MCF 10A (cell line): ENCODE results near the gene FOSL1. TPM values are rescaled to one million over a fixed set of nuclear protein-coding genes. Genes with fewer than 3 reads are reported as not detected.

Source experiments
- BruUV-seq: library from RNA; stranded (reverse); fragments of 400-500 nt; replicated peaks from 2 replicates; lab custom pipeline; 2021; lab: Mats Ljungman, UMichigan
- CTCF ChIA-PET: fragments of 300-600 bp; sonication (Branson Sonifier 250); formaldehyde crosslinking; extraction: SDS; loops from one replicate; lab custom pipeline; 2021; ENCODE audit warnings: antibody characterized with exemption, inconsistent platforms; lab: Yijun Ruan, JAX
- POLR2A ChIA-PET: fragments of 300-600, 350-650 bp; sonication (Branson Sonifier 250); formaldehyde crosslinking; extraction: SDS; loops from one replicate; lab custom pipeline; 2020; ENCODE audit warnings: antibody characterized with exemption, inconsistent platforms; lab: Yijun Ruan, JAX
- DNase-seq: peaks from one replicate; pipeline ENCODE4 v3.0.0-alpha.2; 2018; ENCODE audit not compliant: unreplicated experiment
- H3K27ac Mint-ChIP-seq: one replicate; pipeline ENCODE4 v1.8.0; 2022; ENCODE audit warnings: mild to moderate bottlenecking, low read depth, mixed read lengths; ENCODE audit not compliant: unreplicated experiment
- H3K27me3 Mint-ChIP-seq: one replicate; pipeline ENCODE4 v1.8.0; 2022; ENCODE audit warnings: mixed read lengths; ENCODE audit not compliant: insufficient read depth, unreplicated experiment
- H3K36me3 Mint-ChIP-seq: one replicate; pipeline ENCODE4 v1.8.0; 2022; ENCODE audit warnings: mild to moderate bottlenecking, moderate library complexity, mixed read lengths; ENCODE audit not compliant: insufficient read depth, unreplicated experiment
- H3K4me1 Mint-ChIP-seq: one replicate; pipeline ENCODE4 v1.8.0; 2022; ENCODE audit warnings: mixed read lengths; ENCODE audit not compliant: insufficient read depth, unreplicated experiment
- H3K4me3 Mint-ChIP-seq: one replicate; pipeline ENCODE4 v1.8.0; 2022; ENCODE audit warnings: mild to moderate bottlenecking, moderate library complexity, mixed read lengths; ENCODE audit not compliant: unreplicated experiment
- H3K9me3 Mint-ChIP-seq: one replicate; pipeline ENCODE4 v1.8.0; 2022; ENCODE audit warnings: mixed read lengths; ENCODE audit not compliant: unreplicated experiment
- intact Hi-C: fragments of 100-400 bp; cut with micrococcal nuclease; formaldehyde crosslinking; loops from 2 replicates; pipeline ENCODE4 v1.14.1; 2022
- total RNA-seq: library from RNA; stranded (reverse); gene quantifications from 2 replicates; pipeline ENCODE4 v1.2.3, GENCODE V29; 2022
- TF ChIP-seq, protein P1 (sequence below): fragments of 200-600 bp; IDR thresholded peaks from one replicate; pipeline ENCODE4 v1.8.0; 2022; ENCODE audit warnings: antibody characterized with exemption, mild to moderate bottlenecking; ENCODE audit not compliant: unreplicated experiment

Gene FOSL1
- total RNA-seq, 1 experiment from 2014 or later = 124 TPM

DNA sequence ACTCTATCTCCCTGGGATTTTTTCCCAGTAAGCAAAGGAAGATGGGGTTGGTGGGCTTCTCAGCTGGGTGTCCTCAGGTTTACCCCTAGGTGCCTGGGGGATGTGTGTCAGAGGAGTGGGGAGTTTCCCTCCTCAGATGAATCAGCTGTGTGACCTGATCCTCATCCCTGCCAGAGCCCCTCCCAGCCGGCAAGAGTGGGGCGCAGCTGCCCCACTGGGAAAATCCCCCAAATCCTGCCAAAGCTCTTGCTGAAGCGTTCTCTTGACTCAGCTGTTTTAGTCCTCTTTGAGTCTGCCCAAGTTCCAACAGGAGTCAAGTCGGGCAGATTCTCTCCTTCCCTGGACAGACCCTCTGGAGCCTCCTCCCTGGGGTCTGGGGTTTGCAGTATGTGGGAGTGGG, 12.7 kb upstream of the FOSL1 start:
- peak; percentile 63 for DNase-seq
- no TSS peak for BruUV-seq
- intact Hi-C loops = no loop called here
- ChIA-PET CTCF (interaction anchor here (1.2 to 2.3 kb wide), 6 partner anchors 12 to 29 kb away, joined by 6 to 10 read pairs (median 8); partner anchors contain the start of genes CCDC85B, FIBP and FOSL1), POLR2A (interaction anchor here (0.9 to 8.0 kb wide), 3 partner anchors 12 to 49 kb away, joined by 4 to 122 read pairs (median 96); partner anchors contain the start of genes CCDC85B, FIBP and FOSL1)
- Mint-ChIP-seq H3K4me1 (peaks cover 36% of the 10 kb centered on the region), H3K36me3 (no peaks in the 10 kb centered on the region), H3K27me3 (no peaks in the 10 kb centered on the region), H3K27ac (no peak overlapping the region), H3K4me3 (no peak overlapping the region), H3K9me3 (no peaks in the 10 kb centered on the region)
- TF ChIP-seq, protein P1, sequence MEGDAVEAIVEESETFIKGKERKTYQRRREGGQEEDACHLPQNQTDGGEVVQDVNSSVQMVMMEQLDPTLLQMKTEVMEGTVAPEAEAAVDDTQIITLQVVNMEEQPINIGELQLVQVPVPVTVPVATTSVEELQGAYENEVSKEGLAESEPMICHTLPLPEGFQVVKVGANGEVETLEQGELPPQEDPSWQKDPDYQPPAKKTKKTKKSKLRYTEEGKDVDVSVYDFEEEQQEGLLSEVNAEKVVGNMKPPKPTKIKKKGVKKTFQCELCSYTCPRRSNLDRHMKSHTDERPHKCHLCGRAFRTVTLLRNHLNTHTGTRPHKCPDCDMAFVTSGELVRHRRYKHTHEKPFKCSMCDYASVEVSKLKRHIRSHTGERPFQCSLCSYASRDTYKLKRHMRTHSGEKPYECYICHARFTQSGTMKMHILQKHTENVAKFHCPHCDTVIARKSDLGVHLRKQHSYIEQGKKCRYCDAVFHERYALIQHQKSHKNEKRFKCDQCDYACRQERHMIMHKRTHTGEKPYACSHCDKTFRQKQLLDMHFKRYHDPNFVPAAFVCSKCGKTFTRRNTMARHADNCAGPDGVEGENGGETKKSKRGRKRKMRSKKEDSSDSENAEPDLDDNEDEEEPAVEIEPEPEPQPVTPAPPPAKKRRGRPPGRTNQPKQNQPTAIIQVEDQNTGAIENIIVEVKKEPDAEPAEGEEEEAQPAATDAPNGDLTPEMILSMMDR = no peak

DNA sequence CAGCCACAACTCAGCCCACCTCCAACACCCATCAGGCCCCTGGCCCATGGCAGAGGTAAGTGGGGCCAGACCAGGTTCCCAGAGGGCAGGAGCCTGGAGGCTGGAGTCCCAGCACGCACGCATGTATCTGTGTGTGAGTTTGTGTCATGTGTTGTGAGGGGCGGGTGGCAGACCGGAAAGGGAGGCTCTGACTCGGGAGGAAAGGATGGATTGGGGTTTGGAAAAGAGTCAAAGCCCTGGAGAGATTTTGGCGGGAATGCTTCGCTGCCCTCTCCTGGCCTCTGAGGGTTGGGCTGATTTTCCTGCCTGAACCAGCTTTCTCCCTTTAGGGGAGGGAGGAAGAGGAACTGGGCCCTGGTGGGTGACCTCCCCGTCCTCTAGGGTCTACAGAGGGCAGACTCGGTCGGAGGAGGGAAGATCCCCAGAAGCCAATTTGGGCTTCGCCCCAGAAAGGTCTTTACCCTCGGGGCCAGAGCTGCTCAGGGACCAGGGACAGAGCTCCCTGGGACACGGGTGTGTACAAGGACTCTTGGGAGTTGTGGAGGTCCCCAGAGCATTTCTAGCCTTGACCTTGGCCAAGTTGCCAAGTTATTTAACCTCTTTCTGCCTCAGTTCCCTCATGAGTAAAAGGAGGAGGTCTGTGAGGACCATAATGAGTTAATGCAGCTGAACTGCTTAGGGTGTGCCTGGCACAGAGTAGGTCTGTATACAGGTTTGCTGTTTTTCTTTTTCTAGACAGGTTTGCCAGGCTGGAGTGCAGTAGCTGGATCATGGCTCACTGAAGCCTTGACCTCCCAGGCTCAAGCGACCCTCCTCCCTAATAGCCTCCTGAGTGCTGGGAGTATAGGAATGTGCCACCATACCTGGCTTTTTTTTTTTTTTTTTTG, 11.7 kb upstream of the FOSL1 start:
- intact Hi-C loops = loop anchor here (1.0 kb wide), 1 partner anchor 21 kb away; no protein-coding TSS in a partner anchor
- TF ChIP-seq, protein P1 = peak; percentile 27
- peaks cover 33% of the 10 kb centered on the region for H3K4me1 Mint-ChIP-seq
- H3K4me3 Mint-ChIP-seq = no peak overlapping the region
- H3K36me3 Mint-ChIP-seq = no peaks in the 10 kb centered on the region
- peak; percentile 90 for DNase-seq
- BruUV-seq = no TSS peak
- H3K27me3 Mint-ChIP-seq = no peaks in the 10 kb centered on the region
- no peak overlapping the region for H3K27ac Mint-ChIP-seq
- ChIA-PET CTCF (interaction anchor here (0.7 to 2.3 kb wide), 10 partner anchors 11 to 274 kb away, joined by 3 to 10 read pairs (median 6); partner anchors contain the start of genes CCDC85B, FIBP and FOSL1), POLR2A (interaction anchor here (0.5 to 8.0 kb wide), 6 partner anchors 11 to 50 kb away, joined by 3 to 122 read pairs (median 4); partner anchors contain the start of genes CCDC85B, FIBP and FOSL1)
- H3K9me3 Mint-ChIP-seq = no peaks in the 10 kb centered on the region

DNA sequence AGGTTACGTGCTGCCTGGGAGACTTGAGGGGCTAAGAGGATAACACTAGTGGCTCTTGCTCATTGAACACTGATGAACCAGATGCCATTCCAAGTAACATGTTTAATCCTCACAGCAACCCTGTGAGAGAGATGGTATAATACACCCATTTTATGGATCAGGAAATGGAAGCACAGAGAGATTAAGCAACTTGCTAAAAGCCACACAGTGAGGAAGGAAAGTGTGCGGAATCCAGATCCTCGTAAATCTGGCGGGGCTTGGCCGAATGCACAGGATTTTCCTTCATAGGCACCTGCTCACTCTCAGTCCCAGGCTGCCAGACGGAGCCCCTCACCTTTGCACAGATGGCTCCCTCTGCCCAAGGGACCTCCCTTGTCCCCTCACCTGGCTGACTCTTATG, 7.7 kb upstream of the FOSL1 start:
- Mint-ChIP-seq H3K27me3 (no peaks in the 10 kb centered on the region), H3K4me3 (no peak overlapping the region), H3K9me3 (no peaks in the 10 kb centered on the region), H3K36me3 (no peaks in the 10 kb centered on the region), H3K4me1 (peaks cover 26% of the 10 kb centered on the region), H3K27ac (no peak overlapping the region)
- intact Hi-C loops = no loop called here
- no TSS peak for BruUV-seq
- DNase-seq = no peak
- ChIA-PET POLR2A (interaction anchor here (0.6 kb wide), 1 partner anchor 408 kb away, joined by 3 read pairs; no protein-coding TSS in a partner anchor), CTCF (no interaction called here)
- TF ChIP-seq, protein P1 = no peak

DNA sequence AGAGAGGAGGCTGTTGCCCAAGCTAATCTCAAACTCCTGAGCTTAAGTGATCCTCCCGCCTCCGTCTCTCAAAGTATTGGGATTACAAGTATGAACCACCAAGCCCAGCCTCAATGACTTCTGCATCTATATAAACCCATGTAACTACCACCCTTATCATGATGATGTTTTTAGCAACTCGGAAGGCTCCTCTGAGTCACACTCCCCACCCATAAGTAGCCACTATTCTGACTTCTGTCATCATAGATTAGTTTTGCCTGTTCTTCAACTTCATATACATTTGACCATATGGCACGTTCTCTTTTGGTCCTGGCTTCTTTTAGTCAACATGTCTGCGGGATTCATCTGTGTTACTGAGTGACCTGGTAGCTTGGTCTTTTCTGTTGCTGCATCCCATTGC, 6.4 kb upstream of the FOSL1 start:
- peaks cover 36% of the 10 kb centered on the region for H3K4me1 Mint-ChIP-seq
- TF ChIP-seq, protein P1 = no peak
- intact Hi-C loops = no loop called here
- DNase-seq = no peak
- no peak overlapping the region for H3K27ac Mint-ChIP-seq
- H3K9me3 Mint-ChIP-seq = no peaks in the 10 kb centered on the region
- H3K4me3 Mint-ChIP-seq = no peak overlapping the region
- no peaks in the 10 kb centered on the region for H3K27me3 Mint-ChIP-seq
- H3K36me3 Mint-ChIP-seq = no peaks in the 10 kb centered on the region
- ChIA-PET CTCF (interaction anchor here (1.1 kb wide), 1 partner anchor 22 kb away, joined by 3 read pairs; no protein-coding TSS in a partner anchor), POLR2A (interaction anchor here (1.1 to 2.0 kb wide), 4 partner anchors 9 to 17 kb away, joined by 5 to 7 read pairs (median 6); partner anchors contain the start of genes C11orf68 and CCDC85B)
- BruUV-seq = no TSS peak
